ENCODE data around the gene PTPRA.
"Not testable (repeated sequence)": the region's sequence is repeated elsewhere in the genome, so short reads cannot be mapped to it uniquely, and the experiment has no call there.

DNA sequence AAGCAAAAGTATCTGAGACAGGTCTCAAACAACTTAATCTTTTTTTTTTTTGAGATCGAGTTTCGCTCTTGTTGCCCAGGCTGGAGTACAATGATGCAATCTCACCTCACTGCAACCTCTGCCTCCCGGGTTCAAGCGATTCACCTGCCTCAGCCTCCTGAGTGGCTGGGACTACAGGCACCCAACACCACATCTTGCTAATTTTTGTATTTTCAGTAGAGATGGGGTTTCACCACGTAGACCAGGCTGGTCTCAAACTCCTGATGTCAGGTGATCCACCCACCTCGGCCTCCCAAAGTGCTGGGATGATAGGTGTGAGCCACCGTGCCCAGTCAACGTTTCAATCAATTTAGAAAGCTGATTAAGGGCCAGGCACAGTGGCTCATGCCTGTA lies 200.0 kb downstream of the PTPRA start:
- not testable (repeated sequence) for TF ChIP-seq POLR2A (IDR thresholded peaks at IDR 0.05)
- TF ChIP-seq, protein P1, sequence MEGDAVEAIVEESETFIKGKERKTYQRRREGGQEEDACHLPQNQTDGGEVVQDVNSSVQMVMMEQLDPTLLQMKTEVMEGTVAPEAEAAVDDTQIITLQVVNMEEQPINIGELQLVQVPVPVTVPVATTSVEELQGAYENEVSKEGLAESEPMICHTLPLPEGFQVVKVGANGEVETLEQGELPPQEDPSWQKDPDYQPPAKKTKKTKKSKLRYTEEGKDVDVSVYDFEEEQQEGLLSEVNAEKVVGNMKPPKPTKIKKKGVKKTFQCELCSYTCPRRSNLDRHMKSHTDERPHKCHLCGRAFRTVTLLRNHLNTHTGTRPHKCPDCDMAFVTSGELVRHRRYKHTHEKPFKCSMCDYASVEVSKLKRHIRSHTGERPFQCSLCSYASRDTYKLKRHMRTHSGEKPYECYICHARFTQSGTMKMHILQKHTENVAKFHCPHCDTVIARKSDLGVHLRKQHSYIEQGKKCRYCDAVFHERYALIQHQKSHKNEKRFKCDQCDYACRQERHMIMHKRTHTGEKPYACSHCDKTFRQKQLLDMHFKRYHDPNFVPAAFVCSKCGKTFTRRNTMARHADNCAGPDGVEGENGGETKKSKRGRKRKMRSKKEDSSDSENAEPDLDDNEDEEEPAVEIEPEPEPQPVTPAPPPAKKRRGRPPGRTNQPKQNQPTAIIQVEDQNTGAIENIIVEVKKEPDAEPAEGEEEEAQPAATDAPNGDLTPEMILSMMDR (IDR thresholded peaks at IDR 0.05) = not testable (repeated sequence)
